Neural progenitor cell (in vitro differentiated cells): ENCODE data around the gene IL10RB. TPM values are rescaled to one million over a fixed set of nuclear protein-coding genes. Genes with fewer than 3 reads are reported as not detected.

Experiments
- DNase-seq: peaks from one replicate; pipeline ENCODE4 v3.0.0-alpha.2; 2016; ENCODE audit warnings: low spot score
- H2AFZ ChIP-seq: fragments of 200-600 bp; sonication (generic); replicated peaks from 2 replicates; pipeline ENCODE4 v1.6.1; 2016; ENCODE audit warnings: antibody characterized with exemption
- H3F3A ChIP-seq: fragments of 200-600 bp; sonication (generic); 2 replicates; pipeline ENCODE4 v1.6.1; 2016; ENCODE audit warnings: antibody characterized with exemption, low read depth
- H3K27ac ChIP-seq: fragments of 200-600 bp; sonication (generic); 2 replicates; pipeline ENCODE4 v1.5.1; 2016; ENCODE audit warnings: mild to moderate bottlenecking
- H3K27me3 ChIP-seq: fragments of 200-600 bp; sonication (generic); 2 replicates; pipeline ENCODE4 v1.6.1; 2016; ENCODE audit warnings: mild to moderate bottlenecking, moderate library complexity
- H3K36me3 ChIP-seq: fragments of 200-600 bp; sonication (generic); 2 replicates; pipeline ENCODE4 v1.5.1; 2016
- H3K4me1 ChIP-seq: fragments of 200-600 bp; sonication (generic); 2 replicates; pipeline ENCODE4 v1.6.1; 2016; ENCODE audit warnings: mixed run types
- H3K4me2 ChIP-seq: fragments of 200-600 bp; sonication (generic); 2 replicates; pipeline ENCODE4 v1.6.1; 2016
- H3K4me3 ChIP-seq: fragments of 200-600 bp; sonication (generic); 2 replicates; pipeline ENCODE4 v1.5.1; 2016
- H3K79me2 ChIP-seq: fragments of 200-600 bp; sonication (generic); 2 replicates; pipeline ENCODE4 v1.6.1; 2016; ENCODE audit warnings: low read depth
- H3K9ac ChIP-seq: fragments of 200-600 bp; sonication (generic); 2 replicates; pipeline ENCODE4 v1.6.1; 2016
- H3K9me3 ChIP-seq: fragments of 200-600 bp; sonication (generic); 2 replicates; pipeline ENCODE4 v1.5.1; 2016; ENCODE audit warnings: low read depth
- H4K20me1 ChIP-seq: fragments of 200-600 bp; sonication (generic); 2 replicates; pipeline ENCODE4 v1.6.1; 2016; ENCODE audit warnings: low read depth
- H3K27ac Mint-ChIP-seq: 3 replicates; pipeline ENCODE4 v1.8.0; 2021; ENCODE audit warnings: mixed read lengths
- H3K27me3 Mint-ChIP-seq: 2 replicates; pipeline ENCODE4 v1.8.0; 2022; ENCODE audit warnings: low read depth, mild to moderate bottlenecking, inconsistent platforms, moderate library complexity, mixed read lengths; ENCODE audit not compliant: insufficient read depth
- H3K36me3 Mint-ChIP-seq: 3 replicates; pipeline ENCODE4 v1.8.0; 2021; ENCODE audit warnings: mixed read lengths
- H3K4me1 Mint-ChIP-seq: 3 replicates; pipeline ENCODE4 v1.8.0; 2021; ENCODE audit warnings: mixed read lengths
- H3K4me3 Mint-ChIP-seq: 3 replicates; pipeline ENCODE4 v1.8.0; 2021; ENCODE audit warnings: mild to moderate bottlenecking, moderate library complexity, mixed read lengths
- H3K9me3 Mint-ChIP-seq: 3 replicates; pipeline ENCODE4 v1.8.0; 2020; ENCODE audit warnings: mixed read lengths
- EZH2 ChIP-seq: fragments of 200-600 bp; sonication (generic); IDR thresholded peaks from 2 replicates; pipeline ENCODE4 v1.6.1; 2017; ENCODE audit warnings: antibody characterized with exemption, mild to moderate bottlenecking, moderate library complexity
- EZH2phosphoT487 ChIP-seq: fragments of 200-600 bp; sonication (generic); IDR thresholded peaks from 2 replicates; pipeline ENCODE4 v1.6.1; 2017; ENCODE audit warnings: antibody characterized with exemption
- total RNA-seq: library from RNA; depleted of rRNA; stranded (reverse); fragments of >200 nt; gene quantifications from 2 replicates; pipeline ENCODE4 v1.2.3, GENCODE V29; 2015; ENCODE audit warnings: low replicate concordance
- TF ChIP-seq, protein P1 (sequence below): fragments of 200-600 bp; sonication (generic); IDR thresholded peaks from 2 replicates; pipeline ENCODE4 v1.5.1; 2017; ENCODE audit warnings: antibody characterized with exemption, mild to moderate bottlenecking

The IL10RB gene
- total RNA-seq, 1 donor from 2014 or later: 3.1 TPM

DNA sequence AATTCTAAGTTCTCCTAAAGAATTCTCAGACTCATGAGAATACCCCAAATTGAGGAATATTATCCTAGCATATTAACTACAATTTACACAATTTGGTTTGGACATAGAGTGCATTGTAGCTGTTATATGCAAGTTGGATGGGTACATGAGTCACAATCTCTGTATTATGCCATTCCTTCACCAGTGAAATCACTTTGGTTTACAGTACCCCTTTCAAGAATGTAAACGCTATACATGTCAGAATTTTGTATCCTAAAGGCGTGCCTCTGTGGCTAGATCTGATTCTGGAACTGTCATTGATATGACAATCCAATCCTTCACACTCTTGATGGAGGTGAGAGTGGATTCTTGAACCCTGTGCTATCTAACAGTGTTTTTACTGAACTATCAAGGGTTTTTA lies 6.7 kb upstream of the IL10RB start:
- no peak overlapping the region for H3K4me3 Mint-ChIP-seq
- no peaks in the 10 kb centered on the region for H3K79me2 ChIP-seq
- no peaks in the 10 kb centered on the region for H3K36me3 ChIP-seq
- no peaks in the 10 kb centered on the region for H3K9me3 ChIP-seq
- no peaks in the 10 kb centered on the region for H3K4me1 Mint-ChIP-seq
- no peak overlapping the region for H3K4me2 ChIP-seq
- peaks cover 2% of the 10 kb centered on the region for H3K9me3 Mint-ChIP-seq
- H3K9ac ChIP-seq: no peak overlapping the region
- no peaks in the 10 kb centered on the region for H3K4me1 ChIP-seq
- no peaks in the 10 kb centered on the region for H3F3A ChIP-seq
- H3K27me3 ChIP-seq: peaks cover 3% of the 10 kb centered on the region
- no peak overlapping the region for H3K27ac ChIP-seq
- peaks cover 2% of the 10 kb centered on the region for H3K27me3 Mint-ChIP-seq
- no peak overlapping the region for H3K27ac Mint-ChIP-seq
- no peak for DNase-seq
- peaks cover 37% of the 10 kb centered on the region for H3K36me3 Mint-ChIP-seq
- no peak overlapping the region for H2AFZ ChIP-seq
- TF ChIP-seq EZH2: no peak
- no peak for TF ChIP-seq EZH2phosphoT487
- TF ChIP-seq, protein P1, sequence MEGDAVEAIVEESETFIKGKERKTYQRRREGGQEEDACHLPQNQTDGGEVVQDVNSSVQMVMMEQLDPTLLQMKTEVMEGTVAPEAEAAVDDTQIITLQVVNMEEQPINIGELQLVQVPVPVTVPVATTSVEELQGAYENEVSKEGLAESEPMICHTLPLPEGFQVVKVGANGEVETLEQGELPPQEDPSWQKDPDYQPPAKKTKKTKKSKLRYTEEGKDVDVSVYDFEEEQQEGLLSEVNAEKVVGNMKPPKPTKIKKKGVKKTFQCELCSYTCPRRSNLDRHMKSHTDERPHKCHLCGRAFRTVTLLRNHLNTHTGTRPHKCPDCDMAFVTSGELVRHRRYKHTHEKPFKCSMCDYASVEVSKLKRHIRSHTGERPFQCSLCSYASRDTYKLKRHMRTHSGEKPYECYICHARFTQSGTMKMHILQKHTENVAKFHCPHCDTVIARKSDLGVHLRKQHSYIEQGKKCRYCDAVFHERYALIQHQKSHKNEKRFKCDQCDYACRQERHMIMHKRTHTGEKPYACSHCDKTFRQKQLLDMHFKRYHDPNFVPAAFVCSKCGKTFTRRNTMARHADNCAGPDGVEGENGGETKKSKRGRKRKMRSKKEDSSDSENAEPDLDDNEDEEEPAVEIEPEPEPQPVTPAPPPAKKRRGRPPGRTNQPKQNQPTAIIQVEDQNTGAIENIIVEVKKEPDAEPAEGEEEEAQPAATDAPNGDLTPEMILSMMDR: no peak
- H3K4me3 ChIP-seq: no peak overlapping the region
- H4K20me1 ChIP-seq: no peaks in the 10 kb centered on the region

DNA sequence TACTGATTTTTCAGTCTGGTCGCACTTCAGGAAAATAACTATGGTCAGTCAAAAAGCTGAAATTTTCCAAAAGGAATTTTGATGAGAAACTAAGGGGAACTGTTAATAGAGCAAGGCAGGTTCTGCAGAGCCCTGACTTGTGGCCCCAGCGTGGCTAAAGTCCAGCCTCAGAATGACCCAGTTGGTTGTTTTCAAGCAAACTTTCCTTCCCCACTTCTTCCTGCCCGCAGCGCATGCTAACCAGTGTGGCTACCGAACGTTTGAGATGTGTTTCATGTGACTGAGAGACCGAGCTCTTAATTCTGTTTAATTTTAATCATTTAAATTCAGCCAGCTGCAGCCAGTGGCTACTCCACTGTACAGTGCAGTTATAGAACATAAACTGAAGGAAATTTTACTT lies 6.2 kb upstream of the IL10RB start:
- peaks cover 2% of the 10 kb centered on the region for H3K9me3 Mint-ChIP-seq
- peaks cover 31% of the 10 kb centered on the region for H3K36me3 Mint-ChIP-seq
- DNase-seq: no peak
- peaks cover 9% of the 10 kb centered on the region for H3K27me3 ChIP-seq
- no peak overlapping the region for H3K9ac ChIP-seq
- H3K4me2 ChIP-seq: no peak overlapping the region
- H3K27me3 Mint-ChIP-seq: peaks cover 2% of the 10 kb centered on the region
- H3K9me3 ChIP-seq: no peaks in the 10 kb centered on the region
- H4K20me1 ChIP-seq: peaks cover 4% of the 10 kb centered on the region
- no peaks in the 10 kb centered on the region for H3K4me1 ChIP-seq
- TF ChIP-seq, protein P1: no peak
- TF ChIP-seq EZH2phosphoT487: no peak
- TF ChIP-seq EZH2: no peak
- no peak overlapping the region for H3K4me3 ChIP-seq
- H3F3A ChIP-seq: peaks cover 2% of the 10 kb centered on the region
- no peak overlapping the region for H3K4me3 Mint-ChIP-seq
- H3K4me1 Mint-ChIP-seq: no peaks in the 10 kb centered on the region
- no peak overlapping the region for H3K27ac ChIP-seq
- H3K27ac Mint-ChIP-seq: no peak overlapping the region
- no peaks in the 10 kb centered on the region for H3K79me2 ChIP-seq
- H3K36me3 ChIP-seq: no peaks in the 10 kb centered on the region
- no peak overlapping the region for H2AFZ ChIP-seq

DNA sequence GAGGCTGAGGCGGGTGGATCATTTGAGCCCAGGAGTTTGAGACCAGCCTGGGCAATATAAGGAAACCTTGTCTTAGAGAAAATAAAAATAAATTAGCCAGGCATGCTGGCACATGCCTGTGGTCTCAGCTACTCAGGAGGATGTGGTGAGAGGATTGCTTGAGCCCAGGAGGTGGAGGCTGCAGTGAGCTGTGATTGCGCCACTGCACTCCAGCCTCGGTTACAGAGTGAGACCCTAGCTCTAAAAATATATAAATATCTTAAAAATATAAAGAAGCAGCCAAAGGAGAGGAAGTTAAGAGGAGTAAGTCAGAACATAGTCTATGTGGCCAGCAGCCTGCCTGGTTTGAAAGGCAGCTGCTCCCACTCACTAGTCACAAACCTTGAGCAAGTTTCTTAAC lies 4.5 kb upstream of the IL10RB start:
- Histone ChIP-seq H3K27me3 (peaks cover 20% of the 10 kb centered on the region), H3K27ac (no peak overlapping the region), H3K9me3 (no peaks in the 10 kb centered on the region), H2AFZ (no peak overlapping the region), H4K20me1 (peaks cover 14% of the 10 kb centered on the region), H3K9ac (no peak overlapping the region), H3K4me3 (no peak overlapping the region), H3K79me2 (no peaks in the 10 kb centered on the region), H3F3A (peaks cover 16% of the 10 kb centered on the region), H3K36me3 (no peaks in the 10 kb centered on the region), H3K4me1 (no peaks in the 10 kb centered on the region), H3K4me2 (no peak overlapping the region)
- peaks cover 7% of the 10 kb centered on the region for H3K4me1 Mint-ChIP-seq
- H3K9me3 Mint-ChIP-seq: peaks cover 2% of the 10 kb centered on the region
- TF ChIP-seq EZH2phosphoT487 (no peak), EZH2 (no peak)
- TF ChIP-seq, protein P1: no peak
- no peak overlapping the region for H3K4me3 Mint-ChIP-seq
- no peak for DNase-seq
- no peak overlapping the region for H3K27ac Mint-ChIP-seq
- peaks cover 27% of the 10 kb centered on the region for H3K36me3 Mint-ChIP-seq
- peaks cover 6% of the 10 kb centered on the region for H3K27me3 Mint-ChIP-seq
